Osteoblast (primary cell): ENCODE results near the gene STRN. TPM values are rescaled to one million over a fixed set of nuclear protein-coding genes. Genes with fewer than 3 reads are reported as not detected.
A peak's percentile ranks its signal among the peaks of the same experiment; 100 is the strongest.

ENCODE experiments used
- DNase-seq: peaks from one replicate; pipeline ENCODE4 v3.0.0; 2011; ENCODE audit warnings: low spot score, mixed read lengths; ENCODE audit not compliant: insufficient read length; ENCODE audit errors: missing footprints
- H2AFZ ChIP-seq: 2 replicates; pipeline ENCODE4 v1.6.0; 2011; ENCODE audit warnings: mild to moderate bottlenecking, low read length
- H3K27ac ChIP-seq: 2 replicates; pipeline ENCODE4 v1.5.1; 2011; ENCODE audit warnings: mild to moderate bottlenecking, low read depth, low read length, moderate library complexity
- H3K27me3 ChIP-seq: 2 replicates; pipeline ENCODE4 v1.6.0; 2012; ENCODE audit warnings: mild to moderate bottlenecking, control low read depth, inconsistent platforms, low read length, moderate library complexity; ENCODE audit not compliant: insufficient read depth
- H3K36me3 ChIP-seq: 2 replicates; pipeline ENCODE4 v1.5.1; 2011; ENCODE audit warnings: mild to moderate bottlenecking, low read length, control low read depth, moderate library complexity; ENCODE audit not compliant: insufficient read depth
- H3K4me1 ChIP-seq: 2 replicates; pipeline ENCODE4 v1.5.1; 2011; ENCODE audit warnings: mild to moderate bottlenecking, low read length, control low read depth, moderate library complexity; ENCODE audit not compliant: insufficient read depth
- H3K4me2 ChIP-seq: 2 replicates; pipeline ENCODE4 v1.6.0; 2011; ENCODE audit warnings: mild to moderate bottlenecking, low read length; ENCODE audit not compliant: insufficient read depth
- H3K4me3 ChIP-seq: fragments of 200-600 bp; sonication (generic); 3 replicates; pipeline ENCODE4 v1.5.1; 2012; ENCODE audit warnings: mild to moderate bottlenecking, low read length, inconsistent platforms; ENCODE audit not compliant: insufficient read depth
- H3K79me2 ChIP-seq: 2 replicates; pipeline ENCODE4 v1.6.0; 2012; ENCODE audit warnings: mild to moderate bottlenecking, low read length, control low read depth, inconsistent platforms; ENCODE audit not compliant: insufficient read depth
- H3K9me3 ChIP-seq: 2 replicates; pipeline ENCODE4 v1.5.1; 2011; ENCODE audit warnings: low read depth, low read length, control low read depth
- H4K20me1 ChIP-seq: 2 replicates; pipeline ENCODE4 v1.6.0; 2012; ENCODE audit warnings: mild to moderate bottlenecking, low read length, control low read depth; ENCODE audit not compliant: insufficient read depth
- CTCF ChIP-seq: IDR thresholded peaks from 2 replicates; pipeline ENCODE4 v1.5.1; 2011; ENCODE audit warnings: mild to moderate bottlenecking, low read depth, low read length, moderate library complexity; ENCODE audit errors: extremely low read depth
- total RNA-seq: library from RNA; depleted of rRNA; stranded (reverse); fragments of >200 nt; gene quantifications from 2 replicates; pipeline ENCODE4 v1.2.3, GENCODE V29; 2012

STRN gene
- total RNA-seq, 1 donor: 21.4 TPM

GRCh38 chr2:36967236-36967876 lies 1.0 kb upstream of the STRN start:
- no peak for TF ChIP-seq CTCF
- Histone ChIP-seq H3K79me2 (peaks cover 40% of the 10 kb centered on the region), H3K4me2 (peak overlapping the region; percentile 97), H4K20me1 (peaks cover 5% of the 10 kb centered on the region), H3K27me3 (no peaks in the 10 kb centered on the region), H3K27ac (peak overlapping the region; percentile 82), H3K9me3 (no peaks in the 10 kb centered on the region), H2AFZ (peak overlapping the region; percentile 99), H3K36me3 (no peaks in the 10 kb centered on the region), H3K4me1 (peaks cover 7% of the 10 kb centered on the region), H3K4me3 (peak overlapping the region; percentile 85)
- DNase-seq: peak; percentile 22

- peak overlapping the region; percentile 85 for H3K4me3 ChIP-seq
- peak overlapping the region; percentile 64 for H2AFZ ChIP-seq
- H3K9me3 ChIP-seq: no peaks in the 10 kb centered on the region
- H3K36me3 ChIP-seq: no peaks in the 10 kb centered on the region
- H3K27ac ChIP-seq: peak overlapping the region; percentile 55
- H3K27me3 ChIP-seq: no peaks in the 10 kb centered on the region
- H3K79me2 ChIP-seq: peaks cover 54% of the 10 kb centered on the region
- H3K4me1 ChIP-seq: peaks cover 7% of the 10 kb centered on the region
- TF ChIP-seq CTCF: no peak
- peaks cover 11% of the 10 kb centered on the region for H4K20me1 ChIP-seq
- DNase-seq: peak; percentile 19
- peak overlapping the region; percentile 83 for H3K4me2 ChIP-seq
These were observed 476 bp downstream of the STRN start for GRCh38 chr2:36965751-36966369.

- Histone ChIP-seq H3K27ac (no peak overlapping the region), H3K4me3 (peak overlapping the region; percentile 85), H3K79me2 (peaks cover 61% of the 10 kb centered on the region), H4K20me1 (peaks cover 13% of the 10 kb centered on the region), H3K9me3 (no peaks in the 10 kb centered on the region), H3K4me1 (peaks cover 7% of the 10 kb centered on the region), H3K36me3 (no peaks in the 10 kb centered on the region), H2AFZ (peak overlapping the region; percentile 64), H3K27me3 (no peaks in the 10 kb centered on the region), H3K4me2 (peak overlapping the region; percentile 83)
- TF ChIP-seq CTCF: no peak
- DNase-seq: no peak
These were observed 1.1 kb downstream of the STRN start for GRCh38 chr2:36965206-36965605.

GRCh38 chr2:36964496-36965058 lies 1.8 kb downstream of the STRN start:
- Histone ChIP-seq H3K36me3 (no peaks in the 10 kb centered on the region), H3K9me3 (no peaks in the 10 kb centered on the region), H3K27ac (no peak overlapping the region), H4K20me1 (peaks cover 13% of the 10 kb centered on the region), H3K79me2 (peaks cover 67% of the 10 kb centered on the region), H3K4me1 (peaks cover 7% of the 10 kb centered on the region), H3K27me3 (no peaks in the 10 kb centered on the region), H2AFZ (no peak overlapping the region), H3K4me2 (peak overlapping the region; percentile 83), H3K4me3 (peak overlapping the region; percentile 85)
- no peak for TF ChIP-seq CTCF
- DNase-seq: peak; percentile 58
